HG03064 (cell line): ENCODE data around the gene FGF2.
"Not testable (repeated sequence)": the region's sequence is repeated elsewhere in the genome, so short reads cannot be mapped to it uniquely, and the experiment has no call there.

Source experiments
- ATAC-seq: cut with Tn5 transposase; IDR thresholded peaks from one replicate; pipeline ENCODE4 v1.9.1; 2021; ENCODE audit warnings: low read depth; ENCODE audit not compliant: unreplicated experiment

FGF2 gene

DNA sequence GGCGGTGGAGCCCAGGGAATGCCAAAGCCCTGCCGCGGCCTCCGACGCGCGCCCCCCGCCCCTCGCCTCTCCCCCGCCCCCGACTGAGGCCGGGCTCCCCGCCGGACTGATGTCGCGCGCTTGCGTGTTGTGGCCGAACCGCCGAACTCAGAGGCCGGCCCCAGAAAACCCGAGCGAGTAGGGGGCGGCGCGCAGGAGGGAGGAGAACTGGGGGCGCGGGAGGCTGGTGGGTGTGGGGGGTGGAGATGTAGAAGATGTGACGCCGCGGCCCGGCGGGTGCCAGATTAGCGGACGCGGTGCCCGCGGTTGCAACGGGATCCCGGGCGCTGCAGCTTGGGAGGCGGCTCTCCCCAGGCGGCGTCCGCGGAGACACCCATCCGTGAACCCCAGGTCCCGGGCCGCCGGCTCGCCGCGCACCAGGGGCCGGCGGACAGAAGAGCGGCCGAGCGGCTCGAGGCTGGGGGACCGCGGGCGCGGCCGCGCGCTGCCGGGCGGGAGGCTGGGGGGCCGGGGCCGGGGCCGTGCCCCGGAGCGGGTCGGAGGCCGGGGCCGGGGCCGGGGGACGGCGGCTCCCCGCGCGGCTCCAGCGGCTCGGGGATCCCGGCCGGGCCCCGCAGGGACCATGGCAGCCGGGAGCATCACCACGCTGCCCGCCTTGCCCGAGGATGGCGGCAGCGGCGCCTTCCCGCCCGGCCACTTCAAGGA, at the start of gene FGF2:
FGF2 (plus strand) TSS at position 279 of the 705 bp plus-strand sequence; CDS start at position 623, 344 bp downstream.
- peak; percentile 15 for ATAC-seq

DNA sequence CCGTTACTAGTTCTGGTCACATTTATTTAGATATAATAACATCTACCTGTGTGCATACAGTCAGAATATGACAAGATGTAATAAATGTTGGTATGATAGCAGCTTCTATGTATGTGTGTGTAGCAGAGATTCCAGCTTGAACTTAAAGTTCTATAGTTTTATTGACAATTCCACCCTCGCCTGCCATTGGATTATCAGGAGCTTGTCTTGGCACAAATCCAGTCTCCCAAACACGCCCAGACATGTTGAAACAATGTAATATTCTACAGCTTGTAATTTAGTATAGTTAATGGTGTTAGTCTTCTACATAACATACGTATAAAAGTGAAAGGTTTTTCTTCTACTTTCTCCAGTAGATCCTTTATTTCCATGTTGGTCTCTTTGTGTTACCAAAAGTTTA, 49.7 kb upstream of the FGF2 start:
- ATAC-seq, result no peak

GRCh38 chr4:122777846-122778673, 48.6 kb upstream of the FGF2 start:
- ATAC-seq, result no peak

GRCh38 chr4:122781486-122781885, 45.1 kb upstream of the FGF2 start:
- ATAC-seq, result no peak

- ATAC-seq, result no peak
Measured at GRCh38 chr4:122783301-122784215, 43.1 kb upstream of the FGF2 start.

GRCh38 chr4:122784261-122784660, 42.4 kb upstream of the FGF2 start:
- no peak for ATAC-seq

DNA sequence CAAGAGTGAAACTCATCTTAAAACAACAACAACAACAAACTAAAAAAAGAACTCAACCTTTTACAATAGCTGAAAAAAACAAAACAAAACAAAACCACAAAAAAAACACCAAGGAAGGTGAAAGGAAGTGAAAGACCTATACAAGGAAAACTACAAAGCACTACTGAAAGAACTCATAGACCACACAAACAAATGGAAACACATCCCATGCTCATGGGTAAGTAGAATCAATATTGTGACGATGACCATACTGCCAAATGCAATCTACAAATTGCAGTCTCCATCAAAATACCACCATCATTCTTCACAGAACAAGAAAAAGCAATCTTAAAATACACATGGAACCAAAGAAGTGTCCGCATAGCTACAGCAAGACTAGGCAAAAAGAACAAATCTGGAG, 41.5 kb upstream of the FGF2 start:
- no peak for ATAC-seq

DNA sequence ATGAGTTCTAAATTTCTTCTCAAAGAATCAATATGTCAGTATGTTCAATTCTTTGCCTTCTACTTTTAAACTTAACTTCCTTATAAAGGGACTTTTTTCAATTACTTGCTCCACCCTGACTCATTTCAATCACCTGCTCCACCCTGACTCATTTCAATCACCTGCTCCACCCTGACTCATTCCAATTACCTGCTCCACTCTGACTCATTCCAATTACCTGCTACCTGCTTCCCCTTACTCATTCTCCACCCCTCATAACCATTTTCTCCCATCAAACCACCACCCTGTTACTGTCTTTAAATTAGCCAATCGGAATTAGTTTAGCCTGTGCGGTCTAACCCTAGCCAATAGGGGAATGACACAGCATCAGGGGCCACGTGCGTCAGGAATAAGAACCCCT, 40.3 kb upstream of the FGF2 start:
- ATAC-seq, result not testable (repeated sequence)

GRCh38 chr4:122786920-122787319, 39.7 kb upstream of the FGF2 start:
- ATAC-seq, result not testable (repeated sequence)

DNA sequence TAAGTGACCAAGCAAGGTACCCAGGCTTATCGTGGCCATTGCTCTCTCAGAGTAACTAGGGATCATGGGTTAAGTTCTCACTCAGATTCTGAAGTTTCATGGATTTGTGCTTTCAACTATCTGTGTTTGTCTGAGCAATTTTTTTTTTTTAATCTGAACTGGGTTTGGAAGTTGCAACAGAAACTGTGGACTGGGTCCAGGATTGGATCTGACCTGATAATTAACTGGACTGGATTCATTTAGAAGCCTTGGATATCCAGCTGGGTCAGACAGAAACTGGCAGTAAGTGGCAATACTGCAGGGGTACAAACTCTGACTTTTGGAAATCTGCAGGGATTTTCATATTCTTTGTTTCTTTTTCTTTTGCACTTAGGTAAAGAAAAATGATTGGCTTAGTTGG, 38.7 kb upstream of the FGF2 start:
- no peak for ATAC-seq

- ATAC-seq, result no peak
Measured at GRCh38 chr4:122788935-122789334, 37.7 kb upstream of the FGF2 start.

DNA sequence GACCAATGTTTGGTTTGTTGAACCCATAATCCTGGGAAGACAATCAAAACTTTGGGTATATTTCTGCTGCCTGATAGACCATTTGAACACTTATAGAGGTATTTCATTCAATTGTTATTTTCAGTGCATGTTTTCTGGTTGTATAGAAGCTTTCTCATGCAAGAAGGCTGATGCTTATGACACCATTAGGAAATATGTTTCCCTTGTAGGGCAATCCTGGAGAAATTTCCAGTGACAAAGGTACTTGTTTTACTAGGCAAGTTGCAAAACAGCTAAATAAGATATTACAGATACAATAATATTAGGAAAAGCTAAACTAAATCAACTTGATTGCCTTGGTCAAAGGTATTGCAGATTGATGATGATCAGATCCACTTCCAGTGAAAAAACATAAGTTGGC, 32.8 kb upstream of the FGF2 start:
- ATAC-seq, result no peak

GRCh38 chr4:122796801-122797404, 29.7 kb upstream of the FGF2 start:
- ATAC-seq, result no peak

DNA sequence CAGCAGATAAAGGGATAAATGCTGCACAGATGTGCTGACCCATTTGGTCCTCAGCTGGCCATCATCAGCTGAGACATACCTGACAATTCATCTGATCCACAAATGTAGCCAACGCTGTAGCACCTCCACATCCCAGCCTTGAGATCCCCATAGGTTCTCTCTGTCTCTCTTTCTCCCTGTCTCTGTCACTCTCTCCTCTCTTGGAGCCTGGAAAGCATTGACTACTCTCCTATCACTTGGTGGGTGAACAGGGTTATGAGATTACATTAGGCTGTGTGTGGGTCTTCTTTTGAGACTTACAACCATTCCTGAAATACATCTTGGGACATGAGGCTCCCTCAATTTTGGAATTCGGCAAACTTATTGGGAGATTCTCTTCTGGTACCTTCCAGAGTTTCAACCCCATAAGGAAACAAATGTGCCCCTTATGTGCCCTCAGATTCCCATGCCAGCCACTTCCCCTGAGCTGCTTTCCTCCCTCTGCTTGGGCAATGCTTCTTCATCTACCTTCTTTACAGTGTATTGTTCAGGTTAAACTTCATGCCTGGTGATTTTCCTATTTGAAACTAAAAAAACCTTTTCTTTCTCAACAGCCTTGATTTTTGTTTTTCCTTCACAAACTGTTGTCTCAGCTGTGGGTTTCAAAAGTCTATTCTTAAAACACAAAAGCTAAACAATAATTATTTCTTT, 29.1 kb upstream of the FGF2 start:
- ATAC-seq, result no peak

- ATAC-seq, result no peak
Measured at GRCh38 chr4:122798101-122798500, 28.5 kb upstream of the FGF2 start.

- no peak for ATAC-seq
Measured at GRCh38 chr4:122798917-122799316, 27.7 kb upstream of the FGF2 start.

DNA sequence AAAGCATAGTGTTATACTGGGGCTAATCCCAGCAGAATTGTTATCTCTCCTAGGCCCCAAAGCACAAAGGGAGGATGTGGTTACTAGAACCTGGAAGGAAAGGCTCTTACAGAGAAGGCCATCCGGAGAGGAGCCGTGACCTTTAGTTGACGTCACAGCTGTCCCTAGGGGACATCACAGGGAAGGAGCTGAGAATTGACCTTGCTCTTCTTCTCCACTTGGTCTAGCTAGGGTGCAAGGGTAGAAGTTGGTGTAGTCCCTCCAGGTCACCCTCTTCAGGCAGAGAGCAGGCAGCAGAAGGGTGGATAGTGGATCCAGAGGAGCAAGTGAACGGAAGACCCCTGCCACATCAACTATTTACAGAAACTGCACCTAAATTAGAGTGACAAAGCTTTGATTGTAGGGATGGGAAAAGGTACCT, 22.8 kb upstream of the FGF2 start:
- ATAC-seq, result no peak

DNA sequence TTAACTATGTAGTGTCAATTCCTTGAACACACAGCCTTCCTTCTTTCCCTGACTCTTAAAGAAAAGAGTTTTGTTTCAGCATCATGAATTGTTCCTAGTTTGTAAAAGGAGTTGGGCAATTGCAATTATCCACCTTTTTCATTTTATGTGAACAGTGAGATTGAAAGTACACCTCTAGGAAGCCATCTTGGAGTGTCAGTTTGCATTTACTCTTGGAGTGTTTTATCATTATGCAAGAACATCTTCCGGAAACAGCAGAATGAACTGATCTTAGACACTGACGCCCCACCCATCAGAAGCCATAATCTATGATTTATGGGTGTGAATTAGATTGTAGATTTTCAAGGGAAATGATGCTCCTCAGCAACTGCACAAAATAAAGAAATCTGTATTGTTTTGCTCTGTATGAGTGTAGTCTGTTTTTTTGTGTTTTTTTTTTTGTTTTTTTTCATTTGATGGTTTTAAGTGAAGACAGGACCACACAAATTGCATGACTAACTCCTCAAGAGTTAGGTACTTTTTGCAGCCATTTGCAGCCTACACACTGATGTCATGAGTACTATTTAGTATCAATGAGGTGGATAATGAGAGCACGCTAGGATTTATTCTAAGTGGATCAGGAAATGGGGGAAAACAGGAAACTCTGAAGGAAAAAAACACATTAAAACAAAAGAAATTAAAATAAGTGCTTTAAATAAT, 19.5 kb upstream of the FGF2 start:
- no peak for ATAC-seq

DNA sequence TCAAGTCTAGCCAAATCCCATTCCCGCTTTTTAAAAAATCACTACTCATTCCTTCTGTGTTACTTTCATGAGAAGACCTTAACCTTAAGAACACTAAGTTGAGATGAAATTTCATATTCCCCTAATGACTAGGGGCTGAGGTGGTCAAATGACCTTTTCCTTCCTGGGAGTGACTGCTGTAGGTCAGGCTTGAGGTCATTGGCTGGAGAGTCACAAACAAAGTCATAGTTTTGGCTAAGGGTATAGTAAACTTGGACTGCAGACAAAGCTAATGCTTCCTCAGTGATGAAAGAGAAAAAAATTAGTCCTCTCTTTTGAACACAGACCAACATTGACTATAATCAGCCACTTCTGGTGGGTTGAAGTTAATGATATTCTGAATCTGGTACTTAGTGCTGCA, 16.0 kb upstream of the FGF2 start:
- no peak for ATAC-seq
